Retina (tissue), 1 donor: ENCODE data around the gene CLDN24.

Experiments
- DNase-seq: peaks from one replicate; pipeline ENCODE4 v3.0.0-alpha.2; 2016

CLDN24 gene

DNA sequence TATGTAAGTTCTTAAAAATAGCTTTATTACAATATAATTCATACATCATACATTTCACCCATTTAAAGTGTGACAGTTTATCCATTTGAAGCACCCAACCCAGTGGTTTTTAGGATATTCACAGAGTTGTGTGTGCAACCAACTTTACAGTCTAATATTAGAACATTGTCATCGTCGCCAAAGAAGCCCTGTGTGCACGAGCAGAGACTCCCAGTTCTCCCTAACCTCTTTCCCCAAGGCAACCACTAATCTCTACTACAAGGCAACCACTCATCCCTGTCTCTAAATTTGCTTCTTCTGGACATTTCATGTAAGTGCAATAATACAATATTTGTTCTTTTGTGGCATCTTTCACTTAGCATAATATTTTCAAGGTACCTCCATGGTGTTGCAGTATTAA is 49.8 kb downstream of the CLDN24 start:
- no peak for DNase-seq
